Neural cell (in vitro differentiated cells): Measurements from ENCODE around the gene RIIAD1. TPM values are rescaled to one million over a fixed set of nuclear protein-coding genes. Genes with fewer than 3 reads are reported as not detected.

Experiments used
- H2AFZ ChIP-seq: fragments of 200-600, 300-800 bp; sonication (generic), shearing (Covaris generic); 2 replicates; pipeline ENCODE4 v1.6.0; 2014; ENCODE audit warnings: low read depth, mild to moderate bottlenecking, antibody characterized with exemption, low read length, moderate library complexity
- H3F3A ChIP-seq: fragments of 200-600 bp; shearing (Covaris generic); 2 replicates; pipeline ENCODE4 v1.6.1; 2016; ENCODE audit warnings: mild to moderate bottlenecking, moderate library complexity, mixed read lengths, antibody characterized with exemption, low read length; ENCODE audit not compliant: insufficient read depth, poor library complexity, severe bottlenecking
- H3K27ac ChIP-seq: fragments of 200-600, 300-800 bp; sonication (generic), shearing (Covaris generic); 2 replicates; pipeline ENCODE4 v1.5.1; 2014; ENCODE audit warnings: mild to moderate bottlenecking, low read length, moderate library complexity
- H3K27me3 ChIP-seq: fragments of 300-800, 200-600 bp; sonication (generic), shearing (Covaris generic); 2 replicates; pipeline ENCODE4 v1.6.0; 2014; ENCODE audit warnings: mild to moderate bottlenecking, low read depth, low read length, moderate library complexity; ENCODE audit not compliant: insufficient read depth
- H3K36me3 ChIP-seq: fragments of 300-800, 200-600 bp; sonication (generic), shearing (Covaris generic); 2 replicates; pipeline ENCODE4 v1.5.1; 2014; ENCODE audit warnings: mild to moderate bottlenecking, antibody characterized with exemption, low read length, moderate library complexity; ENCODE audit not compliant: insufficient read depth
- H3K4me2 ChIP-seq: fragments of 300-800, 200-600 bp; sonication (generic), shearing (Covaris generic); 2 replicates; pipeline ENCODE4 v1.6.0; 2014; ENCODE audit warnings: mild to moderate bottlenecking, low read length
- H3K4me3 ChIP-seq: fragments of 300-800, 200-600 bp; sonication (generic), shearing (Covaris generic); 2 replicates; pipeline ENCODE4 v1.5.1; 2014; ENCODE audit warnings: mild to moderate bottlenecking, low read length, moderate library complexity
- H3K79me2 ChIP-seq: fragments of 200-600 bp; shearing (Covaris generic); replicated peaks from 2 replicates; pipeline ENCODE4 v1.6.0; 2014; ENCODE audit warnings: mild to moderate bottlenecking, low read length, moderate library complexity; ENCODE audit not compliant: insufficient read depth
- H3K9ac ChIP-seq: fragments of 300-800, 200-600 bp; sonication (generic), shearing (Covaris generic); 2 replicates; pipeline ENCODE4 v1.6.1; 2016; ENCODE audit warnings: mild to moderate bottlenecking, low read length, mixed read lengths
- H3K9me2 ChIP-seq: fragments of 200-600 bp; shearing (Covaris generic); 2 replicates; pipeline ENCODE4 v1.6.1; 2016; ENCODE audit warnings: mild to moderate bottlenecking, low read length, mixed read lengths; ENCODE audit not compliant: insufficient read depth
- H3K9me3 ChIP-seq: fragments of 200-600, 300-800 bp; sonication (generic), shearing (Covaris generic); 2 replicates; pipeline ENCODE4 v1.6.1; 2016; ENCODE audit warnings: mild to moderate bottlenecking, mixed run types, low read length, moderate library complexity, mixed read lengths
- H4K20me1 ChIP-seq: fragments of 200-600 bp; shearing (Covaris generic); 2 replicates; pipeline ENCODE4 v1.6.1; 2016; ENCODE audit warnings: mild to moderate bottlenecking, mixed run types; ENCODE audit not compliant: insufficient read depth
- EP300 ChIP-seq: fragments of 450-650 bp; conservative IDR thresholded peaks from 2 replicates; pipeline ENCODE4 v1.6.1; 2014; ENCODE audit warnings: antibody characterized with exemption, mild to moderate bottlenecking, moderate library complexity; ENCODE audit not compliant: poor library complexity, severe bottlenecking
- EZH2 ChIP-seq: fragments of 200-600, 300-800 bp; shearing (Covaris generic), sonication (generic); IDR thresholded peaks from 2 replicates; pipeline ENCODE4 v1.6.1; 2014; ENCODE audit warnings: antibody characterized with exemption, low read length, borderline replicate concordance, mild to moderate bottlenecking; ENCODE audit not compliant: insufficient read depth, poor library complexity, severe bottlenecking
- MXI1 ChIP-seq: fragments of 450-650 bp; conservative IDR thresholded peaks from 2 replicates; pipeline ENCODE4 v1.6.1; 2014; ENCODE audit warnings: antibody characterized with exemption, mild to moderate bottlenecking; ENCODE audit not compliant: poor library complexity, severe bottlenecking
- POLR2AphosphoS5 ChIP-seq: IDR thresholded peaks from 2 replicates; pipeline ENCODE4 v1.6.1; 2012
- RAD21 ChIP-seq: fragments of 450-650 bp; conservative IDR thresholded peaks from 2 replicates; pipeline ENCODE4 v1.6.1; 2014; ENCODE audit warnings: antibody characterized with exemption, mild to moderate bottlenecking, moderate library complexity
- SMC3 ChIP-seq: fragments of 450-650 bp; conservative IDR thresholded peaks from 2 replicates; pipeline ENCODE4 v1.6.1; 2014; ENCODE audit warnings: antibody characterized with exemption, mild to moderate bottlenecking, moderate library complexity; ENCODE audit not compliant: poor library complexity
- TAF1 ChIP-seq: IDR thresholded peaks from 2 replicates; pipeline ENCODE4 v1.6.1; 2012; ENCODE audit warnings: low read depth
- polyA plus RNA-seq: library from polyadenylated mRNA; depleted of rRNA; stranded (reverse); fragments of >200 nt; gene quantifications from 2 replicates; pipeline ENCODE4 v1.2.3, GENCODE V29; 2014
- TF ChIP-seq, protein P1 (sequence below): IDR thresholded peaks from 2 replicates; pipeline ENCODE4 v1.6.1; 2012; ENCODE audit warnings: borderline replicate concordance
- TF ChIP-seq, protein P2 (sequence below): fragments of 450-650 bp; IDR thresholded peaks from 2 replicates; pipeline ENCODE4 v1.5.1; 2014; ENCODE audit warnings: antibody characterized with exemption, mild to moderate bottlenecking, moderate library complexity; ENCODE audit not compliant: poor library complexity, severe bottlenecking

The RIIAD1 gene
- polyA plus RNA-seq, 1 donor from 2014 or later, result 23.5 TPM

DNA sequence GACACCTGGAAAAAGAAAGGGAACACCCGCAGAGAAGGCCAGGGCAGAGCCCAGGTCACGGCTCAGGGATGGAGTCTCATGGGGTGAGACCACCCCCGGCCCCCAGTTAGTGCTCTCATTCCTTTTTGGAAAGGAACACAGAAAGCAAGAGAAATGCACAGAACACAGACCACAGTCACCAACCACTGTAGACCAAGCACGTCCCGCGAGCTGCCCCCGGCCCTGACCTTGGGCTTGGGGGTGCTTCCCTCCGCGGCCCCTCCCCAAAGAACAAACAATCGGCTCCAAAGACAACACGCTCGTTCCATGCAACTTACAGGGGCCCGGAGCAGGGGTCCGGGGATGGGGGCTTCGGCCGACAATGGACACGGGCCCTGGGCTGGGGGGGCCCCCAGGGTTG is 17.5 kb upstream of the RIIAD1 start:
- Histone ChIP-seq H3K9me2 (no peaks in the 10 kb centered on the region), H3K9ac (no peak overlapping the region), H3K27me3 (no peaks in the 10 kb centered on the region), H3K79me2 (peaks cover 8% of the 10 kb centered on the region), H3K4me3 (no peak overlapping the region), H2AFZ (no peak overlapping the region), H3K9me3 (no peaks in the 10 kb centered on the region), H3F3A (peaks cover 8% of the 10 kb centered on the region), H3K4me2 (no peak overlapping the region), H3K27ac (no peak overlapping the region), H4K20me1 (no peaks in the 10 kb centered on the region), H3K36me3 (peaks cover 7% of the 10 kb centered on the region)
- TF ChIP-seq, protein P1, sequence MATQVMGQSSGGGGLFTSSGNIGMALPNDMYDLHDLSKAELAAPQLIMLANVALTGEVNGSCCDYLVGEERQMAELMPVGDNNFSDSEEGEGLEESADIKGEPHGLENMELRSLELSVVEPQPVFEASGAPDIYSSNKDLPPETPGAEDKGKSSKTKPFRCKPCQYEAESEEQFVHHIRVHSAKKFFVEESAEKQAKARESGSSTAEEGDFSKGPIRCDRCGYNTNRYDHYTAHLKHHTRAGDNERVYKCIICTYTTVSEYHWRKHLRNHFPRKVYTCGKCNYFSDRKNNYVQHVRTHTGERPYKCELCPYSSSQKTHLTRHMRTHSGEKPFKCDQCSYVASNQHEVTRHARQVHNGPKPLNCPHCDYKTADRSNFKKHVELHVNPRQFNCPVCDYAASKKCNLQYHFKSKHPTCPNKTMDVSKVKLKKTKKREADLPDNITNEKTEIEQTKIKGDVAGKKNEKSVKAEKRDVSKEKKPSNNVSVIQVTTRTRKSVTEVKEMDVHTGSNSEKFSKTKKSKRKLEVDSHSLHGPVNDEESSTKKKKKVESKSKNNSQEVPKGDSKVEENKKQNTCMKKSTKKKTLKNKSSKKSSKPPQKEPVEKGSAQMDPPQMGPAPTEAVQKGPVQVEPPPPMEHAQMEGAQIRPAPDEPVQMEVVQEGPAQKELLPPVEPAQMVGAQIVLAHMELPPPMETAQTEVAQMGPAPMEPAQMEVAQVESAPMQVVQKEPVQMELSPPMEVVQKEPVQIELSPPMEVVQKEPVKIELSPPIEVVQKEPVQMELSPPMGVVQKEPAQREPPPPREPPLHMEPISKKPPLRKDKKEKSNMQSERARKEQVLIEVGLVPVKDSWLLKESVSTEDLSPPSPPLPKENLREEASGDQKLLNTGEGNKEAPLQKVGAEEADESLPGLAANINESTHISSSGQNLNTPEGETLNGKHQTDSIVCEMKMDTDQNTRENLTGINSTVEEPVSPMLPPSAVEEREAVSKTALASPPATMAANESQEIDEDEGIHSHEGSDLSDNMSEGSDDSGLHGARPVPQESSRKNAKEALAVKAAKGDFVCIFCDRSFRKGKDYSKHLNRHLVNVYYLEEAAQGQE, result no peak
- no peak for TF ChIP-seq TAF1
- no peak for TF ChIP-seq RAD21
- TF ChIP-seq EP300, result no peak
- no peak for TF ChIP-seq POLR2AphosphoS5
- TF ChIP-seq EZH2, result no peak
- no peak for TF ChIP-seq MXI1

DNA sequence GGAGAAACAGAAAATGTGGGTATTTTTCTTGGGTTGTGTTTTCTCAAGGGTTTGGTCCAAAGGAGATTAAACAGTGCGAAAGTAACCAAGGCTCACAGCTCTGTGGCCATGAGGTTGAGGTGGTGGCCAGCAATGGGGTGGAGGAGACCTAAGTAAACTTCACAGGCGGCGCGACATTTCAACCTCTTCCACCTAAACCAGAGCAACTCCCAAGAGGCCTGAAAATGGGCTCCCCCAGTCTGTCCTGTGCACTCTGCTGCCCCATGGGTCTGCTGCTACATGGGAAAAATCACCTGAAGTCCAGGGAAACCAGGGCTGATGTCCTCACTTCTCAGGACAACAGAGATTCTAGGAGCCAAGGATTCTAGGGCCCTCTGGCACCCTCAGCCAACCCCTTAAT is 17.1 kb upstream of the RIIAD1 start:
- H3K9me3 ChIP-seq, result no peaks in the 10 kb centered on the region
- H3F3A ChIP-seq, result peaks cover 7% of the 10 kb centered on the region
- no peak overlapping the region for H2AFZ ChIP-seq
- TF ChIP-seq RAD21 (no peak), EZH2 (no peak), EP300 (no peak), SMC3 (no peak), POLR2AphosphoS5 (peak; percentile 1)
- TF ChIP-seq, protein P2, sequence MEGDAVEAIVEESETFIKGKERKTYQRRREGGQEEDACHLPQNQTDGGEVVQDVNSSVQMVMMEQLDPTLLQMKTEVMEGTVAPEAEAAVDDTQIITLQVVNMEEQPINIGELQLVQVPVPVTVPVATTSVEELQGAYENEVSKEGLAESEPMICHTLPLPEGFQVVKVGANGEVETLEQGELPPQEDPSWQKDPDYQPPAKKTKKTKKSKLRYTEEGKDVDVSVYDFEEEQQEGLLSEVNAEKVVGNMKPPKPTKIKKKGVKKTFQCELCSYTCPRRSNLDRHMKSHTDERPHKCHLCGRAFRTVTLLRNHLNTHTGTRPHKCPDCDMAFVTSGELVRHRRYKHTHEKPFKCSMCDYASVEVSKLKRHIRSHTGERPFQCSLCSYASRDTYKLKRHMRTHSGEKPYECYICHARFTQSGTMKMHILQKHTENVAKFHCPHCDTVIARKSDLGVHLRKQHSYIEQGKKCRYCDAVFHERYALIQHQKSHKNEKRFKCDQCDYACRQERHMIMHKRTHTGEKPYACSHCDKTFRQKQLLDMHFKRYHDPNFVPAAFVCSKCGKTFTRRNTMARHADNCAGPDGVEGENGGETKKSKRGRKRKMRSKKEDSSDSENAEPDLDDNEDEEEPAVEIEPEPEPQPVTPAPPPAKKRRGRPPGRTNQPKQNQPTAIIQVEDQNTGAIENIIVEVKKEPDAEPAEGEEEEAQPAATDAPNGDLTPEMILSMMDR, result no peak
- no peak overlapping the region for H3K4me3 ChIP-seq
- peaks cover 12% of the 10 kb centered on the region for H3K79me2 ChIP-seq
- H4K20me1 ChIP-seq, result no peaks in the 10 kb centered on the region
- no peaks in the 10 kb centered on the region for H3K9me2 ChIP-seq
- no peak overlapping the region for H3K9ac ChIP-seq
- H3K27me3 ChIP-seq, result no peaks in the 10 kb centered on the region
- no peak overlapping the region for H3K4me2 ChIP-seq
- no peak overlapping the region for H3K27ac ChIP-seq
- H3K36me3 ChIP-seq, result peaks cover 7% of the 10 kb centered on the region
